Activated CD8-positive, alpha-beta memory T cell treated with anti-CD3 and anti-CD28 coated beads for 36 hours (primary cell): ENCODE results near the gene CDH8. TPM values are rescaled to one million over a fixed set of nuclear protein-coding genes. Genes with fewer than 3 reads are reported as not detected.

Experiments used
- CTCF ChIA-PET: fragments of 350-600 bp; sonication (Branson Sonifier 250); formaldehyde crosslinking; loops from one replicate; lab custom pipeline; 2021; ENCODE audit warnings: antibody characterized with exemption; lab: Charles Lee
- POLR2A ChIA-PET: fragments of 350-600 bp; sonication (Branson Sonifier 250); formaldehyde crosslinking; loops from one replicate; lab custom pipeline; 2021; ENCODE audit warnings: antibody characterized with exemption; lab: Charles Lee
- total RNA-seq, 2 experiments: library from RNA; stranded (reverse); gene quantifications; one replicate each; pipeline ENCODE4 v1.2.3, GENCODE V29; 2021

Gene CDH8
- total RNA-seq, 2 experiments from 2014 or later: not detected

DNA sequence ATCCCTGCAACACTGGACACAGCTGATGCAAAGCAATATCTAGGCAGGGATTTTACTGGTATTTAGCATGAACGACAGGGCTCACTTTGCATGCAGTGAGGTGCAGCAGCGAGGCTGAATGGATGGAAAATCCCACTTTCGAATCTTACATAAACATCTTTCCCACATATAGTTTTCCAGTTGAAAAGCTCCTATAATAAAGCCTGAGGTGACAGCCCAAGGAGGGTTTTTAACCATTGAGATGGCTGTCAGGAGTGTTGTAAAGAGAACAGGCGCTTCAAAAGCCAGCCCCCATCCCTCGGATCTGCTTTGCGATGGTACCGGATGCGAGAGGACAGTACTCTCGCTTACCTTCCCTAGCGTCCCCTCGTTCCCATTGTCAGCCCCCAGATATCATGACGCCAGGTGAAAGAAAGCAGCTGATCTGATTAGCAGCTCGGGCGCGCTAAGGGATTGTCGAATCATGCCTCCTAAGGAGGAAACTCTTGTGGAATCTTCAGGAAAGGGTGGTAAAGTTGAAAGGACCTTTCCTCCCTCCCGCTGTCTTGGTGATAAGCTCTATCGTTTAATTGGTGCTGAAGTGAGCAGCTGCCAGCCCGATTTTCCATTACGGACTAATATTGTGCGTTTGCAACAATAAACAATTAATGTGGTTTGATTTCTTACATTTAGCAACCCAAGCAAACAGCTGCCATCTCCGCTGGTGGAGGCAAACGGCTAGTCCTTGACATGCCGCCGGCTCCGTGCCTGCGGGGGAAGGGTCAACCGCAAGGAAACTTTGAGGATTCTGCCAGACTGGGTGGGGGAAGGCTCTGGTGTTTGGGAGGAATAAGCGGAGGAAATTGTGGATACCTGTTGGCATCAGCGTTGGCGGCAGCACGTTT lies 1.8 kb downstream of the CDH8 start:
- CTCF ChIA-PET: no interaction called here

GRCh38 chr16:62033065-62033464 lies 3.2 kb downstream of the CDH8 start:
- POLR2A ChIA-PET: no interaction called here
- CTCF ChIA-PET: no interaction called here

More for the DNA sequence above, 1.8 kb downstream of the CDH8 start:
- POLR2A ChIA-PET: no interaction called here

GRCh38 chr16:62029947-62030346 lies 6.3 kb downstream of the CDH8 start:
- CTCF ChIA-PET: no interaction called here
- POLR2A ChIA-PET: no interaction called here

- CTCF ChIA-PET: no interaction called here
- POLR2A ChIA-PET: no interaction called here
These were observed 13.6 kb downstream of the CDH8 start for GRCh38 chr16:62022688-62023087.

DNA sequence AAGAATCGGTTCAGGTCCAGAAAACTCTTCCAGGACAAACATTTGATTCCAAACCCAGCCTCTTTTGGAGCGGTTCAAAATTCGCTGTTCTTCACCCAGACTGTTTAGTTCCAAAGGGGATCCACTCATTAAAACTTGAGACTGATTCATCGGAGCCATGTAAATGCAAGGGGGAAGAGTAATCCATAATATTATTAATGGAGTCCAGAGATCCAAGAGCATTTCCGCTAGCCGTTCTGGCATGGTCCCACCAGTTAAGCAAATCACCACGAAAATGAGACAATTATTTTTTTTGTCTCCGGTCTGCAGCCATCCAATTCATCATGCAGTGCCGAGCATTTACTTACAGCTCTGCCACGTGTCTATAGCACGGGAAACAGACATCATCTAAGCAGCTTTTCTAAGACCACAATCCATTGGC lies 15.1 kb downstream of the CDH8 start:
- CTCF ChIA-PET: no interaction called here
- POLR2A ChIA-PET: no interaction called here

DNA sequence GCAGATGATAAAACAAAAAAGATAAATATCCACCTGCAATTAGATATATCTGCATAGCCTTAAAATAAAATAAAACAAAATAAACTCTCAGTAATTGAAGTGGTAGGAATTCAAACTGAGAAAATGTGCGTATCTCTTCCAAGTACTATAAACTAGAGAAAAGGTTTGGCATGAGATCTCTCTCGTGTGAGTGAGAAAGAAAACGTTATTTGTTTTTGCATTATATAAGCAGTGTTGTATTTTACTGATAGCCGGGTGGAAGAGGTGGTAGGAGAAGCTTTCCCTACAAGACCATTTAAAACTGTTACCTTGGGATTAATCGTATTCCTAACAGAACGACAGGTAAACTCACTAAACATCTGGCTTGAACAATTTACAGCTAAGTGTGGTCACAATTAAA lies 15.6 kb downstream of the CDH8 start:
- ChIA-PET CTCF (no interaction called here), POLR2A (no interaction called here)

DNA sequence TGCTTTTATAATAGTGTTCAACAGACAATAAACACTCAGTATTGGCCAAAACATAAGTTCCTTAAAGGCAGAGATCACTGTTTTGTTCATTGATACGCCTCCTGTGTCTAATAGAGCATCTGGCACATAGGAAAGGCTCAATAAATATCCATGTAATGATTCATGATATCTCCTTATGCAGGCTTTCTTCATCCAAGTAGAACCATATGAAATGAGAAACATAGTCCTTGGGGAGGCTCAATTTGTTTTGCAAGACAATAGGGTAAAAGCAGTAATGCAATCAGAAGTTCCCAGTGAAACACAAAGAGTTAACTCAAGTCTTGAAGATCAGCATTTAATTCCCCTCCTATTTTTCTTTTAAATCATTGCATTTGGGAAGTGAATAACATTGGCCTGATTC lies 16.4 kb downstream of the CDH8 start:
- CTCF ChIA-PET: no interaction called here
- POLR2A ChIA-PET: no interaction called here

GRCh38 chr16:62018301-62019060 lies 17.8 kb downstream of the CDH8 start:
- CTCF ChIA-PET: interaction anchor here (0.5 kb wide), 1 partner anchor 1765 kb away, joined by 5 read pairs; no protein-coding TSS in a partner anchor
- POLR2A ChIA-PET: no interaction called here

DNA sequence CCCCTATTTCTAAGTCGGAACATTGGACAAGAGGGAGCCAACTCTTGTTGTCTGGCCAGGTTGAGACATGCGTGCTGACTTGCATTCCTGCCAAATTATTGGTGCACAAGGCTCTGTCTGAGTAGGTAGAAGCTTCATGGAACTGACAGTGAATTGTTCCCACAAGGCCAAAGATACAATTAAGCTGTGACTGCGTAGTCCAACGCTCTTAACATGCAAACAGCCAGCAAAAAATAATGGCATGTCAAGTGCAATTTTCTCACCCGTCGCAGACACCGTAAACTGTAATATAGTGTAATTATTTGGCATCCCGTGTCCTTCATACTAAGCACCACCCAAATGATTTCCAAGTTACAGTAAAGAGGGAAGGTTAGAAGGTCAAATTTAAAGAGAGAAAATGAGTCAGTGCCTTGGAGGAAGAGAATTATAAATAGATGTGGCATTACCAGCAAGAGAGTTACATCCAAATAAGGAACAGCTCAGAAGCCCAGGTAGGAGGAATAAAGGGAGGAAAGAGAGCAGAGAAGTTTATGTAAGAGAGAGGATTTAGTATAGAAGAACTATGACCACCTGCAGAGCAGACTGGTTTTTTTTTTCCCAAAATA lies 21.8 kb downstream of the CDH8 start:
- POLR2A ChIA-PET: no interaction called here
- CTCF ChIA-PET: no interaction called here

GRCh38 chr16:62010186-62010585 lies 26.1 kb downstream of the CDH8 start:
- ChIA-PET POLR2A (no interaction called here), CTCF (no interaction called here)

- ChIA-PET POLR2A (no interaction called here), CTCF (no interaction called here)
These were observed 37.8 kb downstream of the CDH8 start for GRCh38 chr16:61998460-61998859.

DNA sequence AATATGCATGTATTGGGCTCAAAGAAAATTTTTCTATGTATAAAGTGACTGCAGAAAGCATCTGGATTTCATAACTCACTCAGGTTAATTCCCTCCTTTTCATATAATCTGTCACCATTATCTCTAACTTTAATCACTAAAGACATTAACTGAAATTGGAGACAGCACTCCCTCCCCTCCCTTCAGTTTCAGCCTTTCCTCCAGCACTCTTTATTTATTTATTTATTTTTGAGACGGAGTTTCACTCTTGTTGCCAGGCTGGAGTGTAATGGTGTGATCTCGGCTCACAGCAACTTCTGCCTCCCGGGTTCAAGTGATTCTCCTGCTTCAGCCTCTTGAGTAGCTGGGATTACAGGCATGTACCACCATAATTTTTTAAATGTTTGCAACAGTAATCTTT lies 43.1 kb downstream of the CDH8 start:
- ChIA-PET CTCF (no interaction called here), POLR2A (no interaction called here)

DNA sequence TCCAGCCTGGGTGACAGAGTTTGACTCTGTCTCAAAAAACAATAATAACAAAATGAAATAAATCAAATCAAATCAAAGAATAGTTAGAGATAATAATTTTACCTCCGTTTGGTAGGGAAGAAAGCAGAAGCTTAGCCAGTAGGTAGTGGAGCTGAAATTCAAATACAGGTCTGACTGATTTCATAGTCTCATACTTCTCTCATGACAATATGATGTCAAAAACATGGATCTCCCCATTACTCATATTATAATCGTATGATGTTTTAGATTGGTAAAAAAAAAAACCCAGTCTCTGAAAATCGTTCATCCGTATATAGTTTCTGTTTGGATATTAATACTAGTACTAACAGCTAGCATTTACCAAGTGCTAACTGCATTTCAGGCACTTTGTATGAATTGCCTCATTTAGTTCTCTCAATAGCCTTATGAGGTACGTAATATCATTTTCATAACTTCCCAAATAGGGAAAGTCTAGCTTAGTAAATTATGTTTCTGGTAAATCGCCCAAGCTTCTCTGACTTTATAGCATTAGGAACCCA lies 48.7 kb downstream of the CDH8 start:
- POLR2A ChIA-PET: no interaction called here

DNA sequence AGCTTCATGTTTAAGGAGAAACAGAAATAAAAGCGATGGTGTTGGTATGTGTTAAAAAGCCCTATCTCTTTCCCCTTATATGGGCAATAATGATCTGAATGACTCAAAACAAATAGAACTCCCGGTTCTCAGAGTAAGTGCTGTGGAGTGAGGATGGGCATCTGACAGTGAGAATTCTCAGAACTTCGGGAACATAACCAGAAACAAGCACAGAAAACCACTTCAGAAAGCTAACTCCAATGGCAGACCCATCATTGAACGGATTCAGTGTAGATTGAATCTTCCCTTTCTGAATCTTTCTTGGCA lies 67.2 kb downstream of the CDH8 start:
- CTCF ChIA-PET: no interaction called here
- POLR2A ChIA-PET: no interaction called here

More for the DNA sequence above, 48.7 kb downstream of the CDH8 start:
- CTCF ChIA-PET: no interaction called here

DNA sequence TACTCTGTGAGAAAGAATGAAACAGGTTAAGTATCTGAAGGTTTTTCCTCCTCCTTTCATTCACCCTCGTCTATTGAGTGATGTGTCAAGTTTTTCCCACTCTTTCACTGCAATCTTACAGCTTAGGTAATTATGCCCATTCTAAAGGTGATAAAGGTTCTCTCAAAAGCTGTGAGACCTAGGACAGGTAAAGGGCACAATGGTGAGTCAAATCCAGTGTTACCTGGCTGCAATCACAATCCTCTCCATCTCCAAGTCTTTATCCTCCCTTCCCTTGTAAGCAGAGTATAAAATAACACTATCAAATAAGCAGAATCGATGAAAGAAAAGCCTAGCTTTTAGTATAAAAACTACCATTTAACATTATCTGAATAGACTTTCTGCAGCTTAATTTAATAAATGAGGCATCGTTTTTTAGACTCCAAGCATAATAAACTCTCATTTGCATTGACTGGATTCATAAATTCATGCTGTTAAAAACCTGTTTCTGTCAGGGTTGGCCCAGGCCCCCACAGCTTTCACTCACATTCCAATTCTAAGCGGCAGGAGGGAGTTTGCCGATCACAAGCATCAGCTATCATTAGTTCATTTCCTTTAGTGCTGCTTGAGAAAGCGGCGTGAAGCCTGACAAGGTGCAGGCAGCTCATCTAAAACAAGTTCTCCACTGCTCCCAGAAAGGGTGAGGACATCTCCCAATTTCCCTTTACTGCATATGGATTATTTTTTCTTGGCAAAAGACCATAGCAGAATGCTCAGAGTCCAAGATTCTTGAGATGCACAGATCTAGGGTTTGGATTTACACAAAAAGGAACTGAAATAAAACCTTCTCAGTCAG lies 67.8 kb downstream of the CDH8 start:
- ChIA-PET CTCF (no interaction called here), POLR2A (no interaction called here)

GRCh38 chr16:61957075-61957855 lies 79.0 kb downstream of the CDH8 start:
- POLR2A ChIA-PET: no interaction called here
- CTCF ChIA-PET: no interaction called here

DNA sequence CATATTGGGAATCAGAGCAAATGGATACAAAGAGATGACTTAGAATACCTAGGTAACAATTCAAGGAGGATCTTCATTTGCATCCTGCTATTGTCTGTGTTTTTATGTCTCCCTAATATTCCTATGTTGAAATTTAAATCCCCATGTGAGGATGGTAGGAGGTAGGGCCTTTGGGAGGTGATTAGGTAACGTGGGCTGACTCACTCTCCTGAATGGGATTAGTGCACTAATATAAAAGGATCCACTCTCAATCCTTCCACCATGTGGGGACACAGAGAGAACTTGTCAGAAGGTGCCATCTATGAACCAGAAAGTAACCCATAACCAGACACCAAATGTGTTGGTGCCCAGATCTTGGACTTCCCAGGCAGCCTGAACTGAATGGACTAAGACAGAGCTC lies 83.4 kb downstream of the CDH8 start:
- ChIA-PET POLR2A (no interaction called here), CTCF (no interaction called here)

DNA sequence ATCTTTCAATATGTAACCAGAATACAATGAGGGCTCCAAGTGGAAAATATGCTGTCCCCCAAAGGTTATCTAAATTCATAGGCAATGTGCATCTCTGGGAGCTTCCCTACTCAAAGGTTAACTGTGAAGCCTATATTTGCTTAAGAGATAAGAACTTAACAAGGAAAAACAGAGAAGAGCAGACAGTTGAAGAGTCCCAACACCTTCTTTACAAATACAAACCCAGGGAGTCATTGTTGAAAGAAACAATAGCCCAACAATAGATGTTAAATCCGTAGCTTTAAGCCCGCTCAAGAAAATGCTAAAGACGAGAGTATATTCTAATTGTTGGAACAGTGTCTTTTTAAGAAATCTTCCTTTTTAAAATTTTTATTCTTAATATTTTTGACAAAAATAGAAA lies 87.8 kb downstream of the CDH8 start:
- POLR2A ChIA-PET: no interaction called here
- CTCF ChIA-PET: no interaction called here

- ChIA-PET POLR2A (no interaction called here), CTCF (no interaction called here)
These were observed 90.2 kb downstream of the CDH8 start for GRCh38 chr16:61946019-61946418.
